ENCODE measurements around the gene RAB5B.

Gene RAB5B

GRCh38 chr12:56041552-56042429, 67.9 kb downstream of the RAB5B start, which contains the start of gene RPS26 (continued):
- TF ChIP-seq ZFP37 (tag by site-specific recombination; IDR thresholded peaks at IDR 0.05) (peak; percentile 97), ZNF707 (tag by site-specific recombination; IDR thresholded peaks at IDR 0.05) (no peak), ZNF501 (tag by site-specific recombination; IDR thresholded peaks at IDR 0.05) (peak; percentile 99), ZNF664 (tag by site-specific recombination; IDR thresholded peaks at IDR 0.05) (peak; percentile 66; the same call in 1 of the 2 replicates), KLF10 (tag by site-specific recombination; IDR thresholded peaks at IDR 0.05) (peak; percentile 64; the same call in 1 of the 2 replicates), ZNF138 (tag by site-specific recombination; IDR thresholded peaks at IDR 0.05; ENCODE audit: borderline replicate concordance) (no peak), ZFP69B (tag by site-specific recombination; IDR thresholded peaks at IDR 0.05) (peak; percentile 90), ZBTB26 (tag by site-specific recombination; optimal IDR thresholded peaks at IDR 0.05) (peak; percentile 44), ZNF26 (tag by site-specific recombination; IDR thresholded peaks at IDR 0.05) (no peak), HOXC10 (CRISPR knock-in tag; IDR thresholded peaks at IDR 0.05) (0 out of 2 replicates have a peak, but pooled peaks have one; percentile 11), ZNF23 (tag by site-specific recombination; IDR thresholded peaks at IDR 0.05; ENCODE audit: borderline replicate concordance) (no peak), ZNF184 (tag by site-specific recombination; IDR thresholded peaks at IDR 0.05) (no peak), ZNF837 (tag by site-specific recombination; IDR thresholded peaks at IDR 0.05) (no peak), ZNF621 (tag by site-specific recombination; IDR thresholded peaks at IDR 0.05) (no peak), ZNF513 (tag by site-specific recombination; IDR thresholded peaks at IDR 0.05) (no peak), OSR2 (tag by site-specific recombination; IDR thresholded peaks at IDR 0.05) (peak; percentile 40; the same call in 1 of the 2 replicates), KLF7 (tag by site-specific recombination; IDR thresholded peaks at IDR 0.05; ENCODE audit: borderline replicate concordance) (peak; percentile 90), ZFP3 (tag by site-specific recombination; IDR thresholded peaks at IDR 0.05; ENCODE audit: low read depth) (no peak), ZNF555 (tag by site-specific recombination; conservative IDR thresholded peaks at IDR 0.05) (no peak), ZNF174 (tag by site-specific recombination; IDR thresholded peaks at IDR 0.05) (no peak), ZNF157 (tag by site-specific recombination; IDR thresholded peaks at IDR 0.05) (0 out of 2 replicates have a peak, but pooled peaks have one; percentile 47), ZNF544 (tag by site-specific recombination; IDR thresholded peaks at IDR 0.05) (no peak), ZNF423 (tag by site-specific recombination; IDR thresholded peaks at IDR 0.05) (no peak), ZNF692 (tag by site-specific recombination; IDR thresholded peaks at IDR 0.05) (peak; percentile 94), SALL2 (tag by site-specific recombination; IDR thresholded peaks at IDR 0.05; ENCODE audit: borderline replicate concordance) (peak; percentile 63; the same call in 1 of the 2 replicates), SETDB1 (IDR thresholded peaks at IDR 0.05; ENCODE audit: insufficient read length, low read length) (peak; percentile 16), CTCF (tag by site-specific recombination; IDR thresholded peaks at IDR 0.05) (peak; percentile 57), ZNF473 (tag by site-specific recombination; IDR thresholded peaks at IDR 0.05) (no peak), BCL11A (tag by site-specific recombination; IDR thresholded peaks at IDR 0.05; ENCODE audit: low read depth) (peak; percentile 76), ZNF211 (tag by site-specific recombination; IDR thresholded peaks at IDR 0.05; ENCODE audit: low read depth) (no peak), ZNF600 (tag by site-specific recombination; IDR thresholded peaks at IDR 0.05) (peak; percentile 66; the same call in 1 of the 2 replicates), ZNF292 (tag by site-specific recombination; IDR thresholded peaks at IDR 0.05; ENCODE audit: borderline replicate concordance, low read depth) (no peak), ZNF416 (tag by site-specific recombination; IDR thresholded peaks at IDR 0.05) (no peak)
